Measurements from ENCODE around the gene GLIS2.
A peak's percentile ranks its signal among the peaks of the same experiment; 100 is the strongest.

Gene GLIS2

GRCh38 chr16:4371357-4372000, 55.6 kb downstream of the GLIS2 start, which contains the start of gene VASN:
Gene VASN, plus strand, starts transcription at chr16:4371848. Its CDS starts 9,030 bp downstream, at chr16:4380878.
- DNase-seq (ENCODE audit: low read depth) = peak; percentile 80

- DNase-seq (ENCODE audit: low read depth) = peak; percentile 53
These were observed 56.2 kb downstream of the GLIS2 start for GRCh38 chr16:4372001-4372577.

DNA sequence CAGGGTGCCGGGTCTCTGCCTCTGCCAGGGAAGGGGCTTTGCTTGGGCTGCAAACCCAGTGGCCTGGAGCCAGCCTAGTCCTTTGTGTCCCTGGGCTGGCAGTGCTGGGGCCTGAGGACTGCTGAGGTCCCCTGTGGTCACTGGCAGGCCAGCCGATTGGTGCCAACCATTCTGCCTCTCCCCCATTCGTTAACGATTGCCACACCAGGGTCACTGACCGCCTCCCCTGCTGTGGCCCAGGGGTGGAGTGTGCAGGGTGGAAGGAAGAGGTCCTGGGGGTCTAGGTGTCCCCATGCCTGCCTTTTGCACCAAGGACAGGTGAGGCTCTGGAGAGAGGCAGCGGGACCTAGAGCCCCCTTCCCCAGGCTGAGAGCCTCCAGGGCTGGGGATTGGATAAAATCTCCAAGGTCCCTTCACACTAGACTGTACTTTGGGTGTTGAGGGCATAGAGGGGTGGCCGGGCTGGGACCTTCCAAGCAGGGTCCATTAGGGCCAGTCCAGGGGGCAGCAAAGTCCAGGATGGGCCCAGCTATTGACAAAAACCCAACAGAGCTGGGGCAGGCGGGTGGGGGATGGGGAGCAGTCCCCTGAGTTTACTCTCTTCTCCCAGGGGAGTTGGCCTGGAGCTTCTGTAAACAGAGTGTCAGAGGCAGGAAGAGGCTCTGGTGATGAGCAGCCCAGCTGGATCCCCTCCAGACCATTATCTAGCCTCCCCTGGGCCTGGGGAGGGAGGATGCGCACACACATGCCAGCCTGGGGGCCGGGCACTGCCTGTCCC, 56.9 kb downstream of the GLIS2 start:
- DNase-seq (ENCODE audit: low read depth) = peak; percentile 95

DNA sequence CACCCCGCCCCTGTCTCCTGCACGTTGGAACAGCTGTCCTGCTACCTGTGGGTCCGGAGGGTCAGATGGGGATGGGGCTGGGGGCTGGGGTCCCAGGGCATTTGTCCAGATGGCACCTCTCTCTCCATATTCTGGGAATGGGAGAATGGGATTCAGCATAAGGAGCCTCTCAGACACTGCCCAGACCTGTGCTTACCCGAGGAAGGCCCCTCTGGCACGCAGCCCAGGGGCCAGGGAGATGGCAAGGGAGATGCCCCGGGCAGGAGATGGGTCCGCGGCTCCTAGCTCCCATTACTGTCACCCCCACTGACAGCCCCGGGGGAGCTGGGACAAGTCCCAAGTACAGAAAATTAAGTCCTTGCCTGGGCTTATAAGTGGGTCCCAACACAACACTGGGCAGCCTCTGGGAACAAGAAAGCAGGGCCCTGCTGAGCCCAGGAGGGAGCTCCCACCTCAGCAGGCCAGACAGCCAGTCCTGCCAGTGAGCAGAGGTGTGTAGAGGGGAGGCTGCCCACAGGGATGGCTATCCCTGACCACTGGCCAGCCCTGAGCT, 57.6 kb downstream of the GLIS2 start:
- DNase-seq (ENCODE audit: low read depth) = no peak

DNA sequence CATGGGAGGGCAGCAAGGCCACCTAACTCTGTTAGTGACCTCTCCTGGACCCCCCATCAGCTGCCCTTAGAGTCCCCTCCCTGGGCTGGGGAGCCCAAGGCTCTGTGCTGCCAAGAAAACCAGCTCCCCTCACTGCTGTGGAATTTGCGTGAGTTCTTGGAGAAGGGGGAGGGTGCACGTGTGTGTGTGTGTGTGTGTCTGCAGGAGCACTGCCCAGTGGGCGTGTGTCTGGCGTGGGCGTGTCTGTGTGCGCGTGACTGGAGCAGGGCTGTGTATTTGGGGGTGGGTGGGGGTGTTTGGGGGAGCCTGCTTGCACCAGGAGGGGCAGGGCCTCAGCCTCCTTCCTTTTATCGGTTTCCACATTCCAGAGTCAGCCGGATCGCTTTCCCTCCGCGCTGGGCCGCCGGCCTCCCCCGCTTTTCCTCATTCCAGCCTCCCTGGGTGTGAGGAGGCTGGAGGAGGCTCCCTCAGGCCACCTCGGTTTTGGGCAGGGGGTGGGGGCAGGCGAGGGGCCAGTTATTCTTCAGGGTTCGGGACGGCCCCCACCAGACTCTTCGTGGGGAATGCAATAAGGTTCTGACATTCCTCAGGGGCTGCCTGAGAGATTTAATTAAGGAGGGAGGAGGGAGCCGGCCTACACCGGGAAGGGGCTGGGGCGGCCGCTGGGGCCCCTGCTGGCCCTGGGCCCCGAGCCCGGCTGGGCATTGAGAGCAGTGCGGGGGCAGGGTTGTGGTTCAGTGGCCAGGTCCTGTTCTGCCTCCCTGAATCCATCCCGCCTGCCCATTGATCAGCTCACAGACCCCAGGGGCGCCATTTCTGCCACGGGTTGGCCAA, 58.3 kb downstream of the GLIS2 start:
- DNase-seq (ENCODE audit: low read depth) = peak; percentile 97

- DNase-seq (ENCODE audit: low read depth) = peak; percentile 61
These were observed 59.9 kb downstream of the GLIS2 start for GRCh38 chr16:4375717-4376116.

DNA sequence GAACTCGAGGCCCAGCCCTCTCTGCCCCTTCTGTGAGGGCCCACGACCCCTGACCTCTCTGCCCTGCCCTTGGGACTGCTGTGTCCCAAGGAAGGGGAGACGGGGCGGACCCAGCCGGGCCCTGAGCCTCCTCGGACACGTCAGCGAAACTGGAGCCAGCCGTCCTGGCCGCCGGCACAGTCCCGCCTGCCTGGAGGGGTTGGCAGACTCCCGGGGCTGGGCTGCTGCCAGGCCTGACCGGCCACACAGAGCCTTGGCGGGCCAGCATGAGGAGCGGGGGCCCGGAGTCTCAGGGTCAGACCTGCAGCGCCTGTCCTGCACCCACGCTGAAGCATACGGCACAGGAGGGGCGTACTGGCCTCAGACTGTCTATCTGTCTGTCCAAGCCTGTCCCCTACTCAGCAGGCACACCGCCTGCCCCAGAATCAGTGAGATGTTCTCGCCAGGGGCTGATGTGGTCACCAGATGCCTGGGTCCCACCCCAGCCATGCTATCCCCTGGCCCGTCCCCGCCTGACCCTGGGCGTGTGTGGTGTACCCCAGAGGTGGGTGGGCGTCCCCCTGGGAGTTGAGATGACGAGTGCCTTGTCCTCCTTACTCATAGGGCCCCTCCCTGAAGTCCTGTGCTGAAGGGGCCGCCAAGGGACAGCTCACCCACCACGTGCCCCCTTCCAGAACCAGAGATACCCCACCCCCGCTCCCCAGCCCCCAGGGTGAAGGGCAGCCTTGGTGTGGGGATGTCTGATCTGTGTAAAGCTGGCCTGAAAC, 60.4 kb downstream of the GLIS2 start:
- DNase-seq (ENCODE audit: low read depth) = peak; percentile 92

DNA sequence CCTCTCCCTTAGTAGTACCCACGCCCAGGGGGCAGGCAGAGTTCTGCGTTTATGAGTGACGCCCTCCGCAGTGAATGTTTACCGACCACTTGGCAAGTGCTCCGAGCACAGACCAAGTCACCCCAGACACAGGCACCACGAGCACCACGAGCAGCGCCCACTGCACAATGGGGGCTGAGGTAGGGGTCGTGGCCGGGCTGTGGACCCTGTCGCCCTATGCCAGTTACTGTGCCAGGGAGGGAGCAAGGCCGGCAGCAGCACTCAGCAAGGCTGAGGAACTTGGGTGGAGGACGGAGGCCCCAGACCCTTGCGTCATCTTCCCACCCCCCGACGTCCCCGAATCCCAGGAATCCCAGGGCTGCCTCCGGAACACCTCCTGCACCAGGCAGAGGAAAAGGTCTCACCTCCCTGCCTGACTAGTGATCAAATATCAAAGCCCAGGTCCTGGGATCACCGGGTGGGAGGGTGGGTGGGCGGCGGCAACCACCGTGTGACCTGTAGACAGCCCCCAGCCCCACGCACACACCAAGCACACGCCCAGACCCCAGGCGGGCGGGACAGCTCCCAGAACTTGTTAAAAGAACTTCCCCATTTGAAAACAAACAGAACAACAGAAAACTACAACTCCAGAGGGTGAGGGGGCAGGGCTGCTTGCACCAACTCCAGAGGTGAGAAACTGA, 61.2 kb downstream of the GLIS2 start:
- peak; percentile 49 for DNase-seq (ENCODE audit: low read depth)

GRCh38 chr16:4377573-4378154, 61.8 kb downstream of the GLIS2 start:
- no peak for DNase-seq (ENCODE audit: low read depth)

DNA sequence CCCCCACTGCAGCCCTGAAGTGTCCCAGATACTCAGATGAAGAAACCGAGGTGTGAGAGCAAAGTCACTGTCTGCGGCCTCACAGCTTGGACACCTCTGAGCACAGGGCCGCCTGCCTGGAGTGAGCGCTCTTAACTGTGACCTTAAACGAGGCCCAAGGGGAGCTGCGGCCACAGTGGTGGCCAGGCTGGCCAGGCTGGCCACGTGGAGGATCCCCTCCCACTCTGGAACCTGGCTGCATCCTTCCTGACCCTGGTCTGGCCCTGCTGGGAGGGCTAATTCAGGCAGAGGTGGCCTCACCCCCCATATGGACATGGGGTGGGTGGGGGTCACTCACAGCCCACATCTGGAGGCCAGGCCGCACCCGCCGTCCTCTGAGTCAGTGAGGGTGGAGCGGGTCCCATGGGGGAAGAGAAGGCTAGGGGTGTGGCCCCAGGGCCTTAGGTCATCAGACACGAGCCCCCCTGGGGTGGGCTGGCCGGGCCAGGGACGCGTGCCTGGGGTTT, 62.3 kb downstream of the GLIS2 start:
- peak; percentile 37 for DNase-seq (ENCODE audit: low read depth)

DNA sequence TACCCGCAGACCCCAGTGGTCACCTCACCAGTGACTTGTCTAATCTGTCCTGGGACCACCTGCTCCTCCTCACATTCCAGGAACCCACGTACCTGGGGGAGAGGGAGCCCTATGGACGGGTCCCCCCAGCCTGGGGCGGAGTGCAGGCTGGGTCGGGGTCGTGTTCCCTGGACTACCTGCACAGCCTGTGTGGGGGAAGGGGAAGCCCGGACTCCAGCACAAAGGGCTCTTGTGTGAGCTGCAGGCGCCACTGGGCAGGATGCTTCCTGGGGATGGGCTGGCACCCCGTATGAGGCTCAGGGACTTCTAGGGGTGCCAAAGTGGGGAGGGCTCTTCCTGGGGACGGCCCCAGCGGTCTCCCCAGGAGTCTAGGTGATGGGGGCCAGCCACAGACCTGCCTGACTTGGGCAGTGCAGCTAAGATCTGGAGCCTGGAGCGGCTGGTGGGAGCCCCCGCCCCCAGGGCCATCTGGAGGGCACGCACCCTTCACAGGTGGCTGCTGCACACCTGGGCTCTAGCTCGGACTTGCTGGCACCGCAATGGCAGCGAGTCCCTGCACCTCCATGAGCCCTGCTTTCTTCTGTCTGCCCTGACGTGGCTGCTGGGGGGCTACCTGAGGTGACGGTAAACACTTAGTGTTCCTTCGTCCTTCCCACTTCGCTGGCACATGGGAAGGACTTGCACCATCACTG, 63.3 kb downstream of the GLIS2 start:
- no peak for DNase-seq (ENCODE audit: low read depth)

DNA sequence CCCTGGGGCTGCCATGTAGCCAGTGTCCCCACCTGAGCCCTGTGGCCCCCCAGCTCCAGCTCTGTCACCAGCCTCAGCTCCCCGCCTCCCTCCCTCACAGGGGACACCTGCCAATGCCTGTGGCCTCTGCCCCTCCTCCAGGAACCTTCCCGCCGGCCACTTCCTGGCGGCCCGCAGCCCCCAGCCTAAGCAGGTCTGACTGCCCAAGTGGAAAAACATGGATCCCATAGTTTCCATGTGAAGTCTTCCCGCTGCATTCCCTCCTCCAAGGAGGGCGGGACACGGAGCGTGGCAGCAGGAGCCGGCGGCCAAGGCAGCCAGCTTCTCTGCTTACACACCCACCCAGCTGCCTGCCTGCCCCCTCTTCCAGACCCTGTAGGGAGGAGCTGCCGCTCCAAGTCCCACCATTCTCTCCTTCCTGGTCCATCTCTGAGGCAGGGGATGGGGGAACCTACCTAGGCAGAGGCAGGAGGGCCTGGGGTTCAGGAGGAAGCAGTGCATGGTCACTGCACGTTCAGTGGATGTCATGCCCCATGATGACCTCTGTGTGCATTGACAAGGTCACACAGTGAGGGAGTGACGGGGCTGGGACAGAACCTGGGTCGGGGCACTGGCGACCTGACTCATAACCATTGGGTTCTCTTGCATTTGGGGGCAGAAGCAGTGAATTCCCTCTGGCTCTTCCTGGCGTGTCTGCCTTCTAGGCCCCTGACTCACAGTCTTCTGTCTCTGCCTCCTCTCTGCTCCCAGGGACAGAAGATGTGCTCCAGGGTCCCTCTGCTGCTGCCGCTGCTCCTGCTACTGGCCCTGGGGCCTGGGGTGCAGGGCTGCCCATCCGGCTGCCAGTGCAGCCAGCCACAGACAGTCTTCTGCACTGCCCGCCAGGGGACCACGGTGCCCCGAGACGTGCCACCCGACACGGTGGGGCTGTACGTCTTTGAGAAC, 64.5 kb downstream of the GLIS2 start:
- DNase-seq (ENCODE audit: low read depth) = peak; percentile 50

GRCh38 chr16:4381072-4381934, 65.4 kb downstream of the GLIS2 start:
- DNase-seq (ENCODE audit: low read depth) = no peak

DNA sequence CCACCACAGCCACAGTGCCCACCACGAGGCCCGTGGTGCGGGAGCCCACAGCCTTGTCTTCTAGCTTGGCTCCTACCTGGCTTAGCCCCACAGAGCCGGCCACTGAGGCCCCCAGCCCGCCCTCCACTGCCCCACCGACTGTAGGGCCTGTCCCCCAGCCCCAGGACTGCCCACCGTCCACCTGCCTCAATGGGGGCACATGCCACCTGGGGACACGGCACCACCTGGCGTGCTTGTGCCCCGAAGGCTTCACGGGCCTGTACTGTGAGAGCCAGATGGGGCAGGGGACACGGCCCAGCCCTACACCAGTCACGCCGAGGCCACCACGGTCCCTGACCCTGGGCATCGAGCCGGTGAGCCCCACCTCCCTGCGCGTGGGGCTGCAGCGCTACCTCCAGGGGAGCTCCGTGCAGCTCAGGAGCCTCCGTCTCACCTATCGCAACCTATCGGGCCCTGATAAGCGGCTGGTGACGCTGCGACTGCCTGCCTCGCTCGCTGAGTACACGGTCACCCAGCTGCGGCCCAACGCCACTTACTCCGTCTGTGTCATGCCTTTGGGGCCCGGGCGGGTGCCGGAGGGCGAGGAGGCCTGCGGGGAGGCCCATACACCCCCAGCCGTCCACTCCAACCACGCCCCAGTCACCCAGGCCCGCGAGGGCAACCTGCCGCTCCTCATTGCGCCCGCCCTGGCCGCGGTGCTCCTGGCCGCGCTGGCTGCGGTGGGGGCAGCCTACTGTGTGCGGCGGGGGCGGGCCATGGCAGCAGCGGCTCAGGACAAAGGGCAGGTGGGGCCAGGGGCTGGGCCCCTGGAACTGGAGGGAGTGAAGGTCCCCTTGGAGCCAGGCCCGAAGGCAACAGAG, 66.3 kb downstream of the GLIS2 start:
- DNase-seq (ENCODE audit: low read depth) = no peak

- DNase-seq (ENCODE audit: low read depth) = no peak
These were observed 67.0 kb downstream of the GLIS2 start for GRCh38 chr16:4382795-4383357.

All from EH (cell line).